A549 (cell line): Measurements from ENCODE around the gene AFF2. TPM values are rescaled to one million over a fixed set of nuclear protein-coding genes. Genes with fewer than 3 reads are reported as not detected.

Source experiments
- ATAC-seq, 2 experiments: fragments of 200-7000 bp in 1 of 2; fragments of >200 bp in 1 of 2; cut with Nextera tagmentation in 1 of 2; cut with Tn5 transposase in 1 of 2; 3 replicates each; pipeline versions ENCODE4 v1.8.0 to v1.9.1; 2018 to 2020; ENCODE audit warnings: mild to moderate bottlenecking in 1 of 2, moderate library complexity in 1 of 2
- CTCF ChIA-PET: fragments of 300-600 bp; sonication (Branson Sonifier 250); formaldehyde crosslinking; extraction: SDS; loops from one replicate; lab custom pipeline; 2021; ENCODE audit warnings: antibody characterized with exemption, inconsistent platforms; lab: Yijun Ruan, JAX
- POLR2A ChIA-PET: fragments of 350-600 bp; formaldehyde crosslinking; extraction: SDS; loops from one replicate; lab custom pipeline; 2021; ENCODE audit warnings: antibody characterized with exemption, inconsistent platforms; lab: Yijun Ruan, JAX
- DNase-seq, 2 experiments: peaks; one replicate each; pipeline versions ENCODE4 v3.0.0 to v3.0.0-alpha.2; 2011 to 2016; ENCODE audit warnings: low read depth in 1 of 2, low spot score in 1 of 2
- FAIRE-seq: peaks from 2 replicates; lab custom pipeline; 2011; peaks lifted over from hg19 to GRCh38; lab: Jason Lieb, UNC
- H3K27ac ChIP-seq, 2 experiments: fragments of >200 bp; sonication (Bioruptor Twin); formaldehyde crosslinking; 3 replicates each; pipeline ENCODE4 v1.5.1; 2016 to 2017
- H3K4me1 ChIP-seq: fragments of >200 bp; sonication (Bioruptor Twin); formaldehyde crosslinking; 3 replicates; pipeline ENCODE4 v1.6.1; 2016
- H3K4me2 ChIP-seq: fragments of >200 bp; sonication (Bioruptor Twin); formaldehyde crosslinking; 3 replicates; pipeline ENCODE4 v1.6.1; 2016
- H3K4me3 ChIP-seq: fragments of >200 bp; sonication (Bioruptor Twin); formaldehyde crosslinking; 3 replicates; pipeline ENCODE4 v1.5.1; 2016
- H3K9me3 ChIP-seq: fragments of >200 bp; sonication (Bioruptor Twin); formaldehyde crosslinking; 3 replicates; pipeline ENCODE4 v1.6.1; 2016
- CBX8 ChIP-seq: fragments of 200-600 bp; sonication (generic); IDR thresholded peaks from 2 replicates; pipeline ENCODE4 v1.6.1; 2016
- CHD4 ChIP-seq: fragments of 200-600 bp; sonication (generic); IDR thresholded peaks from 2 replicates; pipeline ENCODE4 v1.6.1; 2016; ENCODE audit warnings: antibody characterized with exemption, mild to moderate bottlenecking, borderline replicate concordance
- EHMT2 ChIP-seq: fragments of 200-600 bp; sonication (generic); IDR thresholded peaks from 2 replicates; pipeline ENCODE4 v1.6.1; 2016; ENCODE audit warnings: antibody characterized with exemption, low read depth, mild to moderate bottlenecking, moderate library complexity
- ESRRA ChIP-seq: fragments of 150-350 bp; IDR thresholded peaks from 2 replicates; pipeline ENCODE4 v1.6.1; 2014; ENCODE audit warnings: mild to moderate bottlenecking, low read length, borderline replicate concordance
- FOSL2 ChIP-seq, 2 experiments: fragments of 450-650 bp in 1 of 2; fragments of >200 bp in 1 of 2; sonication (Bioruptor Twin) in 1 of 2; formaldehyde crosslinking; IDR thresholded peaks; 2 replicates each; pipeline versions ENCODE4 v1.5.0 to v1.6.1; 2016 to 2020; ENCODE audit warnings: mild to moderate bottlenecking in 1 of 2, moderate library complexity in 1 of 2
- FOXS1 ChIP-seq: fragments of 250-450 bp; sonication (Bioruptor Pico); IDR thresholded peaks from 2 replicates; pipeline ENCODE4 v1.5.0; 2020; ENCODE audit warnings: mild to moderate bottlenecking, moderate library complexity
- HEYL ChIP-seq: fragments of 250-450 bp; sonication (Bioruptor Pico); IDR thresholded peaks from 2 replicates; pipeline ENCODE4 v1.8.0; 2021; ENCODE audit warnings: mild to moderate bottlenecking, moderate library complexity
- HMGXB4 ChIP-seq: fragments of 250-450 bp; sonication (Bioruptor Pico); IDR thresholded peaks from 2 replicates; pipeline ENCODE4 v1.5.0; 2021; ENCODE audit warnings: mild to moderate bottlenecking, moderate library complexity, borderline replicate concordance
- HOXA7 ChIP-seq: fragments of 250-450 bp; sonication (Bioruptor Pico); IDR thresholded peaks from 2 replicates; pipeline ENCODE4 v1.5.0; 2020; ENCODE audit warnings: mild to moderate bottlenecking, moderate library complexity
- HOXB13 ChIP-seq: fragments of 250-450 bp; sonication (Bioruptor Pico); IDR thresholded peaks from 2 replicates; pipeline ENCODE4 v1.5.0; 2020; ENCODE audit warnings: low read depth, mild to moderate bottlenecking, moderate library complexity
- HOXB5 ChIP-seq: fragments of 250-450 bp; sonication (Bioruptor Pico); IDR thresholded peaks from 2 replicates; pipeline ENCODE4 v1.5.0; 2020; ENCODE audit warnings: mild to moderate bottlenecking, moderate library complexity
- JUN ChIP-seq, 2 experiments: fragments of >200 bp; sonication (Bioruptor Twin); formaldehyde crosslinking; IDR thresholded peaks; 2 replicates in 1 of 2; 3 replicates in 1 of 2; pipeline ENCODE4 v1.6.1; 2016 to 2017
- KDM1A ChIP-seq: fragments of 200-600 bp; sonication (generic); IDR thresholded peaks from 2 replicates; pipeline ENCODE4 v1.6.1; 2016; ENCODE audit warnings: low read depth, mild to moderate bottlenecking
- KDM5A ChIP-seq: fragments of 200-600 bp; sonication (generic); IDR thresholded peaks from 2 replicates; pipeline ENCODE4 v1.6.1; 2016; ENCODE audit warnings: antibody characterized with exemption, mild to moderate bottlenecking
- MAX ChIP-seq: IDR thresholded peaks from 2 replicates; pipeline ENCODE4 v1.6.1; 2012
- MYC ChIP-seq: IDR thresholded peaks from 2 replicates; pipeline ENCODE4 v1.6.1; 2012; ENCODE audit warnings: mild to moderate bottlenecking, inconsistent platforms, low read length, improper control_type of control experiment, borderline replicate concordance
- POLR2A ChIP-seq: IDR thresholded peaks from 2 replicates; pipeline ENCODE4 v1.6.1; 2012; ENCODE audit warnings: mild to moderate bottlenecking, low read length
- RAD21 ChIP-seq, 2 experiments: fragments of >200 bp in 1 of 2; sonication (Bioruptor Twin) in 1 of 2; formaldehyde crosslinking in 1 of 2; IDR thresholded peaks in 1 of 2; conservative IDR thresholded peaks in 1 of 2; 2 replicates in 1 of 2; 3 replicates in 1 of 2; pipeline ENCODE4 v1.6.1; 2012 to 2018; ENCODE audit warnings: inconsistent platforms in 1 of 2
- RARB ChIP-seq: fragments of 250-450 bp; sonication (Bioruptor Pico); IDR thresholded peaks from 2 replicates; pipeline ENCODE4 v1.8.0; 2021; ENCODE audit warnings: mild to moderate bottlenecking, moderate library complexity
- REST ChIP-seq: fragments of 200-600 bp; sonication (generic); IDR thresholded peaks from 2 replicates; pipeline ENCODE4 v1.6.1; 2016; ENCODE audit warnings: antibody characterized with exemption, mild to moderate bottlenecking, moderate library complexity
- RNF2 ChIP-seq: fragments of 200-600 bp; sonication (generic); IDR thresholded peaks from 2 replicates; pipeline ENCODE4 v1.6.1; 2016; ENCODE audit warnings: low read depth, mild to moderate bottlenecking, antibody characterized with exemption, moderate library complexity, borderline replicate concordance
- TFCP2L1 ChIP-seq: fragments of 250-450 bp; sonication (Bioruptor Pico); IDR thresholded peaks from 2 replicates; pipeline ENCODE4 v1.5.0; 2021; ENCODE audit warnings: mild to moderate bottlenecking
- ZFP36 ChIP-seq: fragments of 450-650 bp; IDR thresholded peaks from 2 replicates; pipeline ENCODE4 v1.6.1; 2014; ENCODE audit warnings: borderline replicate concordance; ENCODE audit not compliant: partially characterized antibody
- ZSCAN20 ChIP-seq: fragments of 250-450 bp; sonication (Bioruptor Pico); IDR thresholded peaks from 2 replicates; pipeline ENCODE4 v1.8.0; 2022; ENCODE audit warnings: mild to moderate bottlenecking, moderate library complexity
- WGBS: methylation state at CpG from one replicate; pipeline ENCODE4 v1.1.6; 2017; ENCODE audit errors: missing lambda C conversion rate; 5-methylcytosine and 5-hydroxymethylcytosine counted together
- polyA plus RNA-seq, 4 experiments: library from polyadenylated mRNA; depleted of rRNA in 3 of 4; stranded (reverse); fragments of >200 nt; fragmentation: RNase III in 1 of 4; extraction: RNeasy Plus Mini Kit Qiagen cat#74134 plus additional on column Dnase treatment in 1 of 4; gene quantifications; 2 replicates in 3 of 4; 3 replicates in 1 of 4; pipeline ENCODE4 v1.2.3, GENCODE V29; 2011 to 2017
- TF ChIP-seq, protein P1 (sequence below): fragments of 250-450 bp; sonication (Bioruptor Pico); IDR thresholded peaks from 2 replicates; pipeline ENCODE4 v1.5.0; 2020; ENCODE audit warnings: low read depth, mild to moderate bottlenecking, moderate library complexity
- TF ChIP-seq, protein P2 (sequence below): fragments of >200 bp; sonication (Bioruptor Twin); formaldehyde crosslinking; IDR thresholded peaks from 3 replicates; pipeline ENCODE4 v1.6.1; 2016
- TF ChIP-seq, protein P3 (sequence below): IDR thresholded peaks from 2 replicates; pipeline ENCODE4 v1.6.1; 2012; ENCODE audit warnings: low read depth, borderline replicate concordance

Gene AFF2
- polyA plus RNA-seq, 2 of the 4 experiments (the other 2 are of a cell fraction), result 0.04 TPM; not detected in 1

DNA sequence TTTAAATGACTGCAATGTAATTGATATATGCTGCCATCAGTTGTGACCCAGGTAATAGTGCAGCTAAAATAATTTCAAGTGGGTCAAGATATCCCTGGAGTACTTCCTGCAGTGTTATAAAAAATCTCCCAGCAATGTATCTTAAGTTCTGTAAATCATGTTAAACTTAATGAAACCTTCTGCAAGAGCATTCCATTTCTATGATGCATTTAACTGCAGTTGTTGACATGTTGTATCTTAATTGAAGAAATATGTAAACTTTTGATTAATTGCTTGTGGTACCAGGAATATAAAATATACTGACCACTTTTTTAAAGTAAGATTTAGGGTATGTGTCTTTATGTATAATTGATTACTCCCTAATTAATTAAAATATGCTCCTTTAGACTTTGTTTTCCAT, 213.6 kb downstream of the AFF2 start:
- ATAC-seq (no peak), DNase-seq (no peak), FAIRE-seq (no peak)
- POLR2A ChIA-PET, result no interaction called here
- H3K4me2 ChIP-seq, result no peak overlapping the region
- H3K4me3 ChIP-seq, result no peak overlapping the region
- CTCF ChIA-PET, result no interaction called here
- no peaks in the 10 kb centered on the region for H3K9me3 ChIP-seq
- H3K27ac ChIP-seq, result no peak overlapping the region
- H3K4me1 ChIP-seq, result no peaks in the 10 kb centered on the region
- TF ChIP-seq CBX8 (no peak), CHD4 (no peak), RNF2 (no peak), ZFP36 (no peak), KDM5A (no peak), TFCP2L1 (CRISPR knock-in tag) (no peak), HOXA7 (CRISPR knock-in tag) (no peak), MYC (no peak), FOXS1 (CRISPR knock-in tag) (no peak), HEYL (CRISPR knock-in tag) (no peak), RAD21 (conservative IDR thresholded peaks at IDR 0.05 in 1 of 2, IDR thresholded peaks at IDR 0.05 in 1 of 2) (no peak), JUN (IDR thresholded peaks at IDR 0.05) (no peak), HOXB13 (CRISPR knock-in tag) (no peak), KDM1A (no peak), POLR2A (no peak), HMGXB4 (CRISPR knock-in tag) (no peak)
- TF ChIP-seq, protein P1, sequence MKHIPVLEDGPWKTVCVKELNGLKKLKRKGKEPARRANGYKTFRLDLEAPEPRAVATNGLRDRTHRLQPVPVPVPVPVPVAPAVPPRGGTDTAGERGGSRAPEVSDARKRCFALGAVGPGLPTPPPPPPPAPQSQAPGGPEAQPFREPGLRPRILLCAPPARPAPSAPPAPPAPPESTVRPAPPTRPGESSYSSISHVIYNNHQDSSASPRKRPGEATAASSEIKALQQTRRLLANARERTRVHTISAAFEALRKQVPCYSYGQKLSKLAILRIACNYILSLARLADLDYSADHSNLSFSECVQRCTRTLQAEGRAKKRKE (CRISPR knock-in tag), result no peak
- TF ChIP-seq, protein P2, sequence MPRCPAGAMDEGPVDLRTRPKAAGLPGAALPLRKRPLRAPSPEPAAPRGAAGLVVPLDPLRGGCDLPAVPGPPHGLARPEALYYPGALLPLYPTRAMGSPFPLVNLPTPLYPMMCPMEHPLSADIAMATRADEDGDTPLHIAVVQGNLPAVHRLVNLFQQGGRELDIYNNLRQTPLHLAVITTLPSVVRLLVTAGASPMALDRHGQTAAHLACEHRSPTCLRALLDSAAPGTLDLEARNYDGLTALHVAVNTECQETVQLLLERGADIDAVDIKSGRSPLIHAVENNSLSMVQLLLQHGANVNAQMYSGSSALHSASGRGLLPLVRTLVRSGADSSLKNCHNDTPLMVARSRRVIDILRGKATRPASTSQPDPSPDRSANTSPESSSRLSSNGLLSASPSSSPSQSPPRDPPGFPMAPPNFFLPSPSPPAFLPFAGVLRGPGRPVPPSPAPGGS, result no peak

- ChIA-PET CTCF (no interaction called here), POLR2A (no interaction called here)
- no peak overlapping the region for H3K4me2 ChIP-seq
- WGBS, result 4% methylated on average over 4 of the region's 4 CpGs
- no peaks in the 10 kb centered on the region for H3K4me1 ChIP-seq
- no peak for TF ChIP-seq ESRRA
- TF ChIP-seq FOSL2 (IDR thresholded peaks at IDR 0.05), result no peak
- no peak for TF ChIP-seq FOSL2 (CRISPR knock-in tag; IDR thresholded peaks at IDR 0.05)
- TF ChIP-seq EHMT2, result no peak
- TF ChIP-seq ZSCAN20 (CRISPR knock-in tag), result no peak
- TF ChIP-seq, protein P3, sequence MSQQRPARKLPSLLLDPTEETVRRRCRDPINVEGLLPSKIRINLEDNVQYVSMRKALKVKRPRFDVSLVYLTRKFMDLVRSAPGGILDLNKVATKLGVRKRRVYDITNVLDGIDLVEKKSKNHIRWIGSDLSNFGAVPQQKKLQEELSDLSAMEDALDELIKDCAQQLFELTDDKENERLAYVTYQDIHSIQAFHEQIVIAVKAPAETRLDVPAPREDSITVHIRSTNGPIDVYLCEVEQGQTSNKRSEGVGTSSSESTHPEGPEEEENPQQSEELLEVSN, result no peak
- TF ChIP-seq KDM5A, result no peak
- TF ChIP-seq CBX8, result no peak
- TF ChIP-seq MAX, result no peak
- TF ChIP-seq HEYL (CRISPR knock-in tag), result no peak
- no peak for TF ChIP-seq HOXA7 (CRISPR knock-in tag)
- TF ChIP-seq RARB, result no peak
- no peak for TF ChIP-seq HOXB5 (CRISPR knock-in tag)
- TF ChIP-seq REST, result no peak
- DNase-seq (no peak), FAIRE-seq (no peak), ATAC-seq (no peak)
- no peaks in the 10 kb centered on the region for H3K9me3 ChIP-seq
- H3K27ac ChIP-seq, result no peak overlapping the region
- H3K4me3 ChIP-seq, result no peak overlapping the region
These were observed 214.9 kb downstream of the AFF2 start for GRCh38 chrX:148715361-148715760.
